IMR-90 (cell line): ENCODE data around the gene KIF12. TPM values are rescaled to one million over a fixed set of nuclear protein-coding genes. Genes with fewer than 3 reads are reported as not detected.

ENCODE experiments used
- ATAC-seq: fragments of 200-7000 bp; cut with Tn5 transposase; 2 replicates; pipeline ENCODE4 v1.9.1; 2020; ENCODE audit warnings: low read depth, mild to moderate bottlenecking, moderate library complexity
- BruUV-seq: library from RNA; stranded (reverse); fragments of 400-500 nt; replicated peaks from 2 replicates; lab custom pipeline; 2021; lab: Mats Ljungman, UMichigan
- CTCF ChIA-PET: fragments of 300-600 bp; formaldehyde crosslinking; extraction: SDS; loops from one replicate; lab custom pipeline; 2021; ENCODE audit warnings: antibody characterized with exemption; lab: Yijun Ruan, JAX
- POLR2A ChIA-PET: fragments of 300-600 bp; sonication (Branson Sonifier 250); formaldehyde crosslinking; loops from one replicate; lab custom pipeline; 2022; ENCODE audit warnings: antibody characterized with exemption; ENCODE audit not compliant: unreplicated experiment; lab: Charles Lee
- DNase-seq: peaks from one replicate; pipeline ENCODE4 v3.0.0; 2013
- H2AFZ ChIP-seq: replicated peaks from 2 replicates; pipeline ENCODE3; 2013; ENCODE audit warnings: low read length, mild to moderate bottlenecking; ENCODE audit not compliant: poor library complexity
- H2AK5ac ChIP-seq: 2 replicates; pipeline ENCODE4 v1.6.1; 2013; ENCODE audit warnings: low read depth, low read length, inconsistent platforms
- H2AK9ac ChIP-seq: replicated peaks from 2 replicates; pipeline ENCODE3; 2013; ENCODE audit warnings: mild to moderate bottlenecking, low read depth, low read length, moderate library complexity; ENCODE audit not compliant: poor library complexity
- H2BK120ac ChIP-seq: 2 replicates; pipeline ENCODE4 v1.6.1; 2013; ENCODE audit warnings: low read depth, low read length, inconsistent platforms
- H2BK15ac ChIP-seq: 3 replicates; pipeline ENCODE4 v1.6.1; 2013; ENCODE audit warnings: low read depth, low read length, inconsistent platforms
- H2BK20ac ChIP-seq: 2 replicates; pipeline ENCODE4 v1.6.1; 2013; ENCODE audit warnings: low read depth, mild to moderate bottlenecking, inconsistent platforms, low read length, moderate library complexity
- H2BK5ac ChIP-seq: 2 replicates; pipeline ENCODE4 v1.6.1; 2013; ENCODE audit warnings: mild to moderate bottlenecking, low read depth, low read length, inconsistent platforms; ENCODE audit not compliant: poor library complexity, severe bottlenecking
- H3K14ac ChIP-seq: replicated peaks from 2 replicates; pipeline ENCODE4 v1.6.1; 2013; ENCODE audit warnings: low read depth, low read length, inconsistent platforms
- H3K18ac ChIP-seq: 2 replicates; pipeline ENCODE4 v1.6.1; 2013; ENCODE audit warnings: low read depth, low read length, control low read depth
- H3K23ac ChIP-seq: 2 replicates; pipeline ENCODE4 v1.6.1; 2013; ENCODE audit warnings: low read depth, low read length, inconsistent platforms
- H3K27ac ChIP-seq: 2 replicates; pipeline ENCODE4 v1.5.1; 2013; ENCODE audit warnings: mild to moderate bottlenecking, control low read depth, low read length; ENCODE audit not compliant: insufficient read depth
- H3K27me3 ChIP-seq: 2 replicates; pipeline ENCODE4 v1.6.1; 2013; ENCODE audit warnings: low read length; ENCODE audit not compliant: control insufficient read depth, insufficient read depth
- H3K36me3 ChIP-seq: 2 replicates; pipeline ENCODE4 v1.6.1; 2013; ENCODE audit warnings: low read length, mixed read lengths; ENCODE audit not compliant: control insufficient read depth, insufficient read depth
- H3K4ac ChIP-seq: 2 replicates; pipeline ENCODE4 v1.6.1; 2013; ENCODE audit warnings: low read depth, low read length, inconsistent platforms
- H3K4me1 ChIP-seq: 2 replicates; pipeline ENCODE4 v1.6.1; 2013; ENCODE audit warnings: low read length, mixed read lengths; ENCODE audit not compliant: control insufficient read depth, insufficient read depth
- H3K4me2 ChIP-seq: 2 replicates; pipeline ENCODE4 v1.6.1; 2013; ENCODE audit warnings: low read depth, mild to moderate bottlenecking, control low read depth, low read length, moderate library complexity
- H3K4me3 ChIP-seq: 2 replicates; pipeline ENCODE4 v1.5.1; 2013; ENCODE audit warnings: low read depth, mild to moderate bottlenecking, control low read depth, low read length, moderate library complexity; ENCODE audit not compliant: insufficient read depth
- H3K56ac ChIP-seq: 2 replicates; pipeline ENCODE4 v1.6.1; 2013; ENCODE audit warnings: low read length, inconsistent platforms; ENCODE audit not compliant: insufficient read depth; ENCODE audit errors: extremely low read depth
- H3K79me1 ChIP-seq, 2 experiments: 2 replicates each; pipeline ENCODE4 v1.6.1; 2013; ENCODE audit warnings: low read length in 2 of 2, inconsistent platforms in 1 of 2, low read depth in 1 of 2
- H3K9ac ChIP-seq: 2 replicates; pipeline ENCODE4 v1.6.1; 2013; ENCODE audit warnings: low read depth, low read length, control low read depth
- H3K9me1 ChIP-seq: 2 replicates; pipeline ENCODE4 v1.6.1; 2013; ENCODE audit warnings: low read length, inconsistent platforms; ENCODE audit not compliant: insufficient read depth
- H3K9me3 ChIP-seq: 2 replicates; pipeline ENCODE4 v1.6.1; 2013; ENCODE audit warnings: low read length; ENCODE audit not compliant: control insufficient read depth, insufficient read depth
- H4K20me1 ChIP-seq: 2 replicates; pipeline ENCODE4 v1.6.1; 2013; ENCODE audit warnings: low read length, inconsistent platforms; ENCODE audit not compliant: insufficient read depth
- H4K5ac ChIP-seq: 2 replicates; pipeline ENCODE4 v1.6.1; 2013; ENCODE audit warnings: mild to moderate bottlenecking, low read depth, low read length, control low read depth
- H4K8ac ChIP-seq, 2 experiments: 2 replicates each; pipeline ENCODE4 v1.6.1; 2013; ENCODE audit warnings: low read depth in 2 of 2, low read length in 2 of 2, control low read depth in 1 of 2, inconsistent platforms in 1 of 2
- H4K91ac ChIP-seq: 2 replicates; pipeline ENCODE4 v1.6.1; 2013; ENCODE audit warnings: low read depth, low read length, inconsistent platforms; ENCODE audit not compliant: insufficient read depth
- BHLHE40 ChIP-seq: fragments of 150-350 bp; IDR thresholded peaks from 2 replicates; pipeline ENCODE4 v1.6.1; 2016; ENCODE audit warnings: mild to moderate bottlenecking, low read depth, low read length
- CEBPB ChIP-seq: IDR thresholded peaks from 2 replicates; pipeline ENCODE4 v1.6.1; 2012; ENCODE audit warnings: low read depth, low read length, improper control_type of control experiment
- CHD1 ChIP-seq: IDR thresholded peaks from 2 replicates; pipeline ENCODE4 v1.6.1; 2012; ENCODE audit warnings: low read depth, low read length, improper control_type of control experiment
- CTCF ChIP-seq: conservative IDR thresholded peaks from 2 replicates; pipeline ENCODE4 v1.5.1; 2012; ENCODE audit warnings: mild to moderate bottlenecking, low read depth, low read length, improper control_type of control experiment
- ELK1 ChIP-seq: fragments of 150-350 bp; IDR thresholded peaks from 2 replicates; pipeline ENCODE4 v1.6.1; 2016; ENCODE audit warnings: low read depth, mild to moderate bottlenecking, low read length, moderate library complexity, borderline replicate concordance
- FOS ChIP-seq: fragments of 150-350 bp; IDR thresholded peaks from 2 replicates; pipeline ENCODE4 v1.6.1; 2016; ENCODE audit warnings: low read depth, low read length
- MAFK ChIP-seq: IDR thresholded peaks from 2 replicates; pipeline ENCODE4 v1.6.1; 2012; ENCODE audit warnings: low read depth, low read length, improper control_type of control experiment
- MAZ ChIP-seq: IDR thresholded peaks from 2 replicates; pipeline ENCODE4 v1.6.1; 2012; ENCODE audit warnings: low read depth, mild to moderate bottlenecking, low read length, improper control_type of control experiment, moderate library complexity, borderline replicate concordance
- MXI1 ChIP-seq: IDR thresholded peaks from 2 replicates; pipeline ENCODE4 v1.6.1; 2012; ENCODE audit warnings: low read depth, mild to moderate bottlenecking, low read length, moderate library complexity, borderline replicate concordance
- NFE2L2 ChIP-seq: fragments of 150-350 bp; IDR thresholded peaks from 2 replicates; pipeline ENCODE4 v1.6.1; 2016; ENCODE audit warnings: low read depth, mild to moderate bottlenecking, low read length
- POLR2A ChIP-seq: IDR thresholded peaks from 2 replicates; pipeline ENCODE4 v1.6.1; 2012; ENCODE audit warnings: mild to moderate bottlenecking, low read depth, low read length
- RAD21 ChIP-seq: IDR thresholded peaks from 2 replicates; pipeline ENCODE4 v1.6.1; 2012; ENCODE audit warnings: low read length, improper control_type of control experiment
- RCOR1 ChIP-seq: IDR thresholded peaks from 2 replicates; pipeline ENCODE4 v1.6.1; 2012; ENCODE audit warnings: mild to moderate bottlenecking, low read length, improper control_type of control experiment; ENCODE audit not compliant: insufficient replicate concordance
- RFX5 ChIP-seq: IDR thresholded peaks from 2 replicates; pipeline ENCODE4 v1.8.0; 2012; ENCODE audit warnings: low read depth, mild to moderate bottlenecking, low read length, moderate library complexity
- SMC3 ChIP-seq: fragments of 150-350 bp; IDR thresholded peaks from 2 replicates; pipeline ENCODE4 v1.6.1; 2016; ENCODE audit warnings: low read depth, mild to moderate bottlenecking, antibody characterized with exemption, low read length, moderate library complexity
- USF2 ChIP-seq: fragments of 150-350 bp; IDR thresholded peaks from 2 replicates; pipeline ENCODE4 v1.6.1; 2017; ENCODE audit warnings: mild to moderate bottlenecking, antibody characterized with exemption, low read length, low read depth
- WGBS, 2 experiments: methylation state at CpG; one replicate each; pipeline versions ENCODE4 v1.1.5 to v1.1.7; 2013; ENCODE audit warnings: missing lambda C conversion rate in 2 of 2; ENCODE audit not compliant: insufficient read length in 1 of 2; ENCODE audit errors: extremely low coverage in 2 of 2; 5-methylcytosine and 5-hydroxymethylcytosine counted together
- dilution Hi-C: fragments of 300-500 bp; cut with HindIII; formaldehyde crosslinking; loops from one replicate; pipeline ENCODE4 v1.14.3; 2018; ENCODE audit warnings: low sequenced_read_pairs; ENCODE audit not compliant: unreplicated experiment
- in situ Hi-C: fragments of 300-500 bp; cut with MboI; formaldehyde crosslinking; loops from 3 replicates; pipeline ENCODE4 v1.14.3; 2019; ENCODE audit warnings: low sequenced_read_pairs, inconsistent platforms, mixed read lengths
- intact Hi-C: fragments of 100-400 bp; cut with micrococcal nuclease; formaldehyde crosslinking; loops from 2 replicates; pipeline ENCODE4 v1.10.0; 2022
- polyA plus RNA-seq, 3 experiments: library from polyadenylated mRNA; depleted of rRNA; stranded (reverse); fragments of >200 nt; gene quantifications; 2 replicates each; pipeline ENCODE4 v1.2.3, GENCODE V29; 2012; ENCODE audit warnings: low replicate concordance in 1 of 3
- total RNA-seq: library from RNA; depleted of rRNA; stranded (reverse); fragments of >200 nt; gene quantifications from 2 replicates; pipeline ENCODE4 v1.2.3, GENCODE V29; 2012

Gene KIF12
- total and polyA plus RNA-seq, 2 of the 4 experiments (the other 2 are of a cell fraction), result not detected

- H2BK15ac ChIP-seq, result no peak overlapping the region
- H3K14ac ChIP-seq, result no peak overlapping the region
- H4K5ac ChIP-seq, result no peak overlapping the region
- TF ChIP-seq MAZ, result no peak
- no peak for TF ChIP-seq MAFK
- no peak for TF ChIP-seq MXI1
- TF ChIP-seq CHD1, result no peak
- no peak for TF ChIP-seq CTCF
- TF ChIP-seq BHLHE40, result no peak
- TF ChIP-seq RAD21, result no peak
- no peak for TF ChIP-seq RFX5
- TF ChIP-seq USF2, result no peak
- no peak for TF ChIP-seq NFE2L2
- TF ChIP-seq ELK1, result no peak
- TF ChIP-seq FOS, result no peak
- no peak for TF ChIP-seq POLR2A
- no peak for TF ChIP-seq CEBPB
- no peak for TF ChIP-seq RCOR1
- no peak for TF ChIP-seq SMC3
- H3K56ac ChIP-seq, result no peak overlapping the region
- H3K27ac ChIP-seq, result no peak overlapping the region
- H3K4me1 ChIP-seq, result no peaks in the 10 kb centered on the region
- DNase-seq (no peak), ATAC-seq (no peak)
- no peak overlapping the region for H3K9ac ChIP-seq
- WGBS, 2 experiments, result 97% methylated on average over 5 of the region's 15 CpGs; no CpG with 5 or more reads in 1 of the 2 experiments
- H4K91ac ChIP-seq, result no peak overlapping the region
- BruUV-seq, result no TSS peak
- no peak overlapping the region for H3K4ac ChIP-seq
- dilution Hi-C loops (no loop called here), in situ Hi-C loops (no loop called here), intact Hi-C loops (no loop called here)
- no peak overlapping the region for H3K4me3 ChIP-seq
- H2AFZ ChIP-seq, result no peak overlapping the region
- H2BK20ac ChIP-seq, result no peak overlapping the region
- peaks cover 10% of the 10 kb centered on the region for H3K9me1 ChIP-seq
- no peak overlapping the region for H2BK5ac ChIP-seq
- H3K36me3 ChIP-seq, result peaks cover 47% of the 10 kb centered on the region
- H2BK120ac ChIP-seq, result no peak overlapping the region
- H4K20me1 ChIP-seq, result peaks cover 3% of the 10 kb centered on the region; the same call in 1 of the 2 replicates
- no peak overlapping the region for H4K8ac ChIP-seq
- H3K9me3 ChIP-seq, result no peaks in the 10 kb centered on the region
- H3K18ac ChIP-seq, result no peak overlapping the region
- no peak overlapping the region for H3K23ac ChIP-seq
- no peak overlapping the region for H3K4me2 ChIP-seq
- peaks cover 0 to 13% of the 10 kb centered on the region in 2 experiments; a peak in 2 of 4 replicates for H3K79me1 ChIP-seq
- H2AK5ac ChIP-seq, result no peak overlapping the region
- CTCF ChIA-PET, result no interaction called here
- no peaks in the 10 kb centered on the region for H3K27me3 ChIP-seq
- POLR2A ChIA-PET, result no interaction called here
- H2AK9ac ChIP-seq, result no peak overlapping the region
Observed at GRCh38 chr9:114051281-114051680, 47.8 kb downstream of the KIF12 start.
